Muscle layer of colon (tissue), 2 donors: ENCODE results near the gene INTS15.
"Not testable (repeated sequence)": the region's sequence is repeated elsewhere in the genome, so short reads cannot be mapped to it uniquely, and the experiment has no call there.

Source experiments
- H3K27ac ChIP-seq: one replicate; pipeline ENCODE4 v1.7.0; 2013; ENCODE audit warnings: low read depth, mild to moderate bottlenecking, low read length, moderate library complexity
- H3K27me3 ChIP-seq, 2 donors: one replicate each; pipeline ENCODE4 v1.7.0; 2013; ENCODE audit warnings: low read length in 2 of 2, mild to moderate bottlenecking in 2 of 2; ENCODE audit not compliant: insufficient read depth in 2 of 2, control insufficient read depth in 1 of 2
- H3K36me3 ChIP-seq: one replicate; pipeline ENCODE4 v1.7.0; 2013; ENCODE audit warnings: mild to moderate bottlenecking, low read length; ENCODE audit not compliant: insufficient read depth
- H3K4me1 ChIP-seq: one replicate; pipeline ENCODE4 v1.7.0; 2013; ENCODE audit warnings: mild to moderate bottlenecking, low read length; ENCODE audit not compliant: insufficient read depth
- H3K4me3 ChIP-seq, 2 donors: one replicate each; pipeline ENCODE4 v1.7.0; 2013; ENCODE audit warnings: low read length in 2 of 2, low read depth in 1 of 2, mild to moderate bottlenecking in 1 of 2, moderate library complexity in 1 of 2
- H3K9ac ChIP-seq: one replicate; pipeline ENCODE4 v1.7.0; 2013; ENCODE audit warnings: low read length
- H3K9me3 ChIP-seq: one replicate; pipeline ENCODE4 v1.7.0; 2013; ENCODE audit warnings: mild to moderate bottlenecking, low read length
- donor health status: abdominal sarcoma.
- donor health status: Adenocarcinoma of cecum.

The INTS15 gene

GRCh38 chr7:6622134-6622710 is 32.4 kb downstream of the INTS15 start:
- H3K9me3 ChIP-seq, result no peaks in the 10 kb centered on the region
- H3K27ac ChIP-seq, result no peak overlapping the region
- no peak overlapping the region for H3K4me3 ChIP-seq
- no peaks in the 10 kb centered on the region for H3K27me3 ChIP-seq
- H3K4me1 ChIP-seq, result no peaks in the 10 kb centered on the region
- H3K9ac ChIP-seq, result no peak overlapping the region
- H3K36me3 ChIP-seq, result peaks cover 14% of the 10 kb centered on the region

- Histone ChIP-seq H3K9me3 (no peaks in the 10 kb centered on the region), H3K9ac (no peak overlapping the region), H3K27ac (no peak overlapping the region), H3K4me1 (no peaks in the 10 kb centered on the region), H3K36me3 (peaks cover 14% of the 10 kb centered on the region), H3K4me3 (no peak overlapping the region), H3K27me3 (no peaks in the 10 kb centered on the region)
Measured at GRCh38 chr7:6623589-6624245, 33.9 kb downstream of the INTS15 start.

GRCh38 chr7:6624246-6624611 is 34.4 kb downstream of the INTS15 start:
- H3K27ac ChIP-seq, result no peak overlapping the region
- H3K36me3 ChIP-seq, result peaks cover 14% of the 10 kb centered on the region

DNA sequence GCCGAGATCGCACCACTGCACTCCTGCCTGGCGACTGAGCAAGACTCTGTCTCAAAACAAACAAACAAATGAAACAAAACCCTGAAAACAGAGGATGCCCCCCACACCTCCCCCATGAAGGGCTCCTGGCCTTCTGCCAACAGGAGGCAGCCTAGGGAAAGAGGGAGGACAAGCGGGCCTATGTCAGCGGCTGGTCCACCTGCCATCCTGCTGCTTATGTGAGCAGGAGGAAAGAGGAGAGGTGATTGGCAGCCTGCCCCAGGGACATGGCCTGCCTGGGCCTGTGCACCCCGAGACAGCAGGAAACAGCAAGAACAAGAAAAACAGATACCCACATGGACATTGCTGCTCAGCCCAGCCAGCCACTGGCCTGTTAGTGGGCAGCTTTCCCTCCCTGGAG is 38.2 kb downstream of the INTS15 start:
- H3K27ac ChIP-seq, result no peak overlapping the region
- H3K9ac ChIP-seq, result no peak overlapping the region
- no peaks in the 10 kb centered on the region for H3K36me3 ChIP-seq
- no peaks in the 10 kb centered on the region for H3K9me3 ChIP-seq
- H3K27me3 ChIP-seq, result no peaks in the 10 kb centered on the region
- H3K4me1 ChIP-seq, result no peaks in the 10 kb centered on the region
- H3K4me3 ChIP-seq, result no peak overlapping the region

More at GRCh38 chr7:6624246-6624611, 34.4 kb downstream of the INTS15 start:
- H3K9ac ChIP-seq, result no peak overlapping the region
- no peaks in the 10 kb centered on the region for H3K9me3 ChIP-seq
- no peak overlapping the region for H3K4me3 ChIP-seq
- H3K4me1 ChIP-seq, result no peaks in the 10 kb centered on the region
- H3K27me3 ChIP-seq, result no peaks in the 10 kb centered on the region

GRCh38 chr7:6630007-6630849 is 40.4 kb downstream of the INTS15 start:
- Histone ChIP-seq H3K27ac (no peak overlapping the region), H3K36me3 (no peaks in the 10 kb centered on the region), H3K9me3 (no peaks in the 10 kb centered on the region), H3K4me1 (no peaks in the 10 kb centered on the region), H3K9ac (no peak overlapping the region), H3K27me3 (no peaks in the 10 kb centered on the region), H3K4me3 (no peak overlapping the region)

DNA sequence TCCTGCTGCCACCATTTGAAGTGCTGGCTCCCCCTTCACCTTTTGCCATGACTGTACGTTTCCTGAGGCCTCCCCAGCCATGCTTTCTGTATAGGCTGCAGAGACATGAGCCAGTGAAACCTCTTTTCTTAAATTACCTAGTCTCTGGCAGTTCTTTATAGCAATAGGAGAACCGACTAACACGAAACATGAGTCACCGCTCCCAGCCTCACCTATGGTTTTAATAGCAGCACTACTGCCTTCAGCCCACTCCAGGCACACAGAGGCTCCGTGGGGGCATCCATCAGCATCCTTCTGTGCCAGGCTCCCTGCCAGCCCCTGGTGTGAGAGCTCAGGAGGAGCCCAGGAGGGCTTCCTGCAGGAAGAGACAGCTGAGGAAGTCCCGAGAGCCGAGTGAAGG is 41.8 kb downstream of the INTS15 start:
- H3K9me3 ChIP-seq, result no peaks in the 10 kb centered on the region
- H3K4me1 ChIP-seq, result peaks cover 4% of the 10 kb centered on the region
- no peak overlapping the region for H3K27ac ChIP-seq
- no peak overlapping the region for H3K9ac ChIP-seq
- no peak overlapping the region for H3K4me3 ChIP-seq
- H3K36me3 ChIP-seq, result no peaks in the 10 kb centered on the region
- H3K27me3 ChIP-seq, result no peaks in the 10 kb centered on the region

DNA sequence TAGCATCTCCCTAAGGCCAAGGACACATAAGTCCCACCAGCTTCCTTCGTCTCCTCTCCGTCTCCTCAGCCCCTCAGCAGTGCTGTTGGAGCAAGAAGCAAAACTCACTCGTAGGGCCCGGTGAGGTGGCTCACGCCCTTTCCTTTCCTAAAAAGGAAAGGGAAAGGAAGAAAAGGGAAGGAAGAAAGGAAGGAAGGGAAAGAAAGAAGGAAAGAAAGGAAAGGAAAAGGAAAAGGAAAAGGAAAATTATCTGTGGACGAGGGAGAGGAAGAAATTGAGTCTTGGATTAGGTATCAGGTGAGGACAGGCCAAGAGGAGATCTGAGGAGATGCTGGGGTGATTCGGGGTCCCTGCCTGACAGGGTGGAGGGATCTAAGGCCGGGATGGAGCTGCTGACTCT is 44.2 kb downstream of the INTS15 start:
- Histone ChIP-seq H3K27ac (no peak overlapping the region), H3K27me3 (no peaks in the 10 kb centered on the region), H3K9me3 (no peaks in the 10 kb centered on the region), H3K4me1 (peaks cover 16% of the 10 kb centered on the region), H3K36me3 (no peaks in the 10 kb centered on the region), H3K4me3 (no peak overlapping the region), H3K9ac (no peak overlapping the region)

DNA sequence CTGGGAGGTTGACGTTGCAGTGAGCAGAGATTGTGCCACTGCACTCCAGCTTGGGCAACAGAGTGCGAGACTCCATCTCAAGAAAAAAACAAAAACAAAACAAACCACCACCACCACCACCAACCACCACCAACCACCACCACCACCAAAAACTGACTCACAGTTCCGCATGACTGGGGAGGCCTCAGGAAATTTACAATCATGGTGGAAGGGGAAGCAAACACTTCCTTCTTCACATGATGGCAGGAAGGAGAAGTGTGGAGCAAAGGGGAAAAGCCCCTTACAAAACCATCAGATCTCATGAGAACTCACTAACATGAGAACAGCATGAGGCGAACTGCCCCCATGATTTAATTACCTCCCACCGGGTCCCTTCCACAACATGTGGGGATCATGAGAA is 45.1 kb downstream of the INTS15 start:
- not testable (repeated sequence) for H3K36me3 ChIP-seq, H3K9me3 ChIP-seq, H3K27ac ChIP-seq, H3K27me3 ChIP-seq, H3K9ac ChIP-seq, H3K4me3 ChIP-seq
- peaks cover 22% of the 10 kb centered on the region for H3K4me1 ChIP-seq

DNA sequence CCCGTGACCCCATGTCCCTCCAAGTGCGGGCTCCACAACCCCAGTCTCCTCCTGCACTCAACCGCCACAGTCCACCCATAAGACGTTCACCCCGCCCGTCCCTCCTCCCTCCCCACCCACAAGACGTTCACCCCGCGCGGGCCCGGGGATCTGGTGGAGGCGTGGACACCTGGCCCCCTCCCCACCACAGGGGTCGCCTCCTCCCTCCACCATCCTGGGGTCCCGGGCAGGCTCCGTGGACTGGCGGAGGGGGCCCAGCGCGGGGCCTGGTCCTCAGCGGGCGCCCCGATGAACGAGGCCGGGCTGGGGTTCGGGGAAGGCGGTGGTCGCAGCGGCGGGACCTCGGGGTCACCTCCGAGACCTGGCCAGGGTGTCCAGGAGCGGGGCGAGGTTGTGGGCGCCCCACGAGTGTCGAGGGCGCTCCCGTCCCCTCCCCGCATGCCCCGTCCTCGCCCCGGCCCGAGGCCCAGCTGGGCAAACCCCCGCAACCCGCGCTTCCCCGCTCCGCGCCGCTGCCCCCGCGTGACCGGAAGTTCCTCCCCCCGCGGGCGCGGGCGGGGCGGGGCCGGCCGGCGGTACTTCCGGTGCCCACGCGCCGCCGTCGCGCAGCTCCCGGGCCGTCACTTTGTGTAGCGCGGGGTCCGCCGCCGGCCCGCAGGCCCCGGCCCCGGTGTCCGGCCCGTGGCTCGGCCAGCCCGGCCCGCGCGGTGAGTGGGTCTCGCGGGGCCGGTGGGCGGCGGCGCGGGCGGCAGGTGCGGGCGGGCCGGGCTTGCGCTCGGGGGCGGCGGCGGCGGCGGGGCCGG is 47.1 kb downstream of the INTS15 start, which contains the start of gene ZNF316:
ZNF316 (plus strand) TSS at position 578 of the 803 bp plus-strand sequence. CDS start 5,092 bp downstream, outside the sequence.
- peaks cover 24% of the 10 kb centered on the region for H3K4me1 ChIP-seq
- no peaks in the 10 kb centered on the region for H3K9me3 ChIP-seq
- peak within 1 kb of the TSS; percentile 68 for H3K27ac ChIP-seq
- peak within 1 kb of the TSS; percentile 60 to 94 for H3K4me3 ChIP-seq
- peaks cover 6% of the 10 kb centered on the region for H3K36me3 ChIP-seq
- peak within 1 kb of the TSS; percentile 14 for H3K9ac ChIP-seq
- H3K27me3 ChIP-seq, result no peaks in the 10 kb centered on the region

DNA sequence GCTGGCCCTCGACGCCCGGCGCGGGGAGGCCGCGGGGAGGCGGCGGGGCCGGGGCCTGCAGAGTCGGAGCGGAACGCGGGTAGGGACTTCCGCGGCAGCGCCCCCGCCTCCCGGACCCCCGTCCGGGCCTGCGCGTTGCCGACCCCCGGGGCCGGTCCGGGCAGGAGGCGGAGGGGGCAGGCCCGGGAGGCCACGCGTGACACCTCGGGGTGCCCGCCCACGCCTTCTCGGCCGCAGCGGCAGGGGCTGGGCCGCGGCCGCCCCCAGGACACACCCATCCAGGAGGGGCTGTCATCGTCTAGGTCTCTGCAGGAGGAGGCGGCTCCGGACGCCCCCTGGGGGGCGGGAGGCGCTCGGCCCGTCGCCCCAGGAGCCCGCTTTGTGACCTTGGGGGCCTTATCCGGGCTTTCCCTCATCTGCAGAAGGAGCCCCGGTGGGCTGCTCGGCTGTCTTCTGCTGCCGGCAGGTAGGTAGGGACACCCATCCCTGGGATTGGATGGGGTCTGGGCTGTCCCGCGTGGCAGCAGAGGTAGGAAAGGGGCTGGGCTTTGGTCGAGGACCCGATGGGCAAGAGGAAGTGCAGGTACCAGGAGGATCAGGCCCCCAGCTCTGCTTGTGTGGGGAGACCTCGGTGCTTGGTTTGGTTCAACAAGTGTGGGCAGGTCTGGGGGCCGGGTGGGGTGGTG is 47.9 kb downstream of the INTS15 start:
- peak overlapping the region; percentile 32 for H3K27ac ChIP-seq
- H3K4me1 ChIP-seq, result peaks cover 24% of the 10 kb centered on the region
- H3K9ac ChIP-seq, result peak overlapping the region; percentile 14
- H3K27me3 ChIP-seq, result no peaks in the 10 kb centered on the region
- no peaks in the 10 kb centered on the region for H3K9me3 ChIP-seq
- peak overlapping the region; percentile 60 to 62 for H3K4me3 ChIP-seq
- peaks cover 8% of the 10 kb centered on the region for H3K36me3 ChIP-seq
